Measurements from ENCODE around the gene ELOVL7.

DNA sequence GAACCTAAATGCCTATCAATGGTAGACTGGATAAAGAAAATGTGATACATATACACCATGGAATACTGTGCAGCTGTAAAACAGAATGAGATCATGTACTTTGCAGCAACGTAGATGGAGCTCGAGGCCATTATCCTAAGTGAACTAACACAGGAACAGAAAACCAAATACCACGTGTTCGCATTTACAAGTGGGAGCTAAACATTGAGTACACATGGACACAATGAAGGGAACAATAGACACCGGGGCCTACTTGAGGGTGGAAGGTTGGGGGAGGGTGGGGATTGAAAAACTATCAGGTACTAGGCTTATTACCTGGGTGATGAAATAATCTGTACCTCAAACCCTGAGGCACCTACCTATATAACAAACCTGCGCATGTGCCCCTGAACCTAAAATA is 121.7 kb downstream of the ELOVL7 start:
- TF ChIP-seq, protein P1, sequence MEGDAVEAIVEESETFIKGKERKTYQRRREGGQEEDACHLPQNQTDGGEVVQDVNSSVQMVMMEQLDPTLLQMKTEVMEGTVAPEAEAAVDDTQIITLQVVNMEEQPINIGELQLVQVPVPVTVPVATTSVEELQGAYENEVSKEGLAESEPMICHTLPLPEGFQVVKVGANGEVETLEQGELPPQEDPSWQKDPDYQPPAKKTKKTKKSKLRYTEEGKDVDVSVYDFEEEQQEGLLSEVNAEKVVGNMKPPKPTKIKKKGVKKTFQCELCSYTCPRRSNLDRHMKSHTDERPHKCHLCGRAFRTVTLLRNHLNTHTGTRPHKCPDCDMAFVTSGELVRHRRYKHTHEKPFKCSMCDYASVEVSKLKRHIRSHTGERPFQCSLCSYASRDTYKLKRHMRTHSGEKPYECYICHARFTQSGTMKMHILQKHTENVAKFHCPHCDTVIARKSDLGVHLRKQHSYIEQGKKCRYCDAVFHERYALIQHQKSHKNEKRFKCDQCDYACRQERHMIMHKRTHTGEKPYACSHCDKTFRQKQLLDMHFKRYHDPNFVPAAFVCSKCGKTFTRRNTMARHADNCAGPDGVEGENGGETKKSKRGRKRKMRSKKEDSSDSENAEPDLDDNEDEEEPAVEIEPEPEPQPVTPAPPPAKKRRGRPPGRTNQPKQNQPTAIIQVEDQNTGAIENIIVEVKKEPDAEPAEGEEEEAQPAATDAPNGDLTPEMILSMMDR (IDR thresholded peaks at IDR 0.05 in 8 of 11, conservative IDR thresholded peaks at IDR 0.05 in 3 of 11), result no peak
- no peak for TF ChIP-seq POLR2A (IDR thresholded peaks at IDR 0.05)
- TF ChIP-seq POLR2AphosphoS5 (IDR thresholded peaks at IDR 0.05), result no peak
